Fibroblast of pulmonary artery (primary cell): ENCODE measurements around the gene LRPPRC.
"Not testable (repeated sequence)": the region's sequence is repeated elsewhere in the genome, so short reads cannot be mapped to it uniquely, and the experiment has no call there.

ENCODE experiments used
- DNase-seq: peaks from one replicate; pipeline ENCODE4 v3.0.0-alpha.2; 2010; ENCODE audit warnings: low read depth
- H3K4me3 ChIP-seq: replicated peaks from 2 replicates; pipeline ENCODE4 v1.5.1; 2011; ENCODE audit warnings: low read depth, mild to moderate bottlenecking, control low read depth, low read length, moderate library complexity
- CTCF ChIP-seq: IDR thresholded peaks from 2 replicates; pipeline ENCODE4 v1.5.1; 2011; ENCODE audit warnings: mild to moderate bottlenecking, control low read depth, low read length, inconsistent platforms; ENCODE audit errors: missing control alignments

Gene LRPPRC

GRCh38 chr2:43995733-43996533 is at the start of gene LRPPRC:
Gene LRPPRC (minus strand): TSS chr2:43995989. CDS start chr2:43995947, 42 bp downstream.
- H3K4me3 ChIP-seq = peak within 1 kb of the TSS; percentile 80
- DNase-seq = peak; percentile 98
- TF ChIP-seq CTCF = no peak

GRCh38 chr2:44045061-44045460 is 49.3 kb upstream of the LRPPRC start:
- H3K4me3 ChIP-seq = no peak overlapping the region
- no peak for TF ChIP-seq CTCF
- no peak for DNase-seq

- TF ChIP-seq CTCF = peak; percentile 96
- H3K4me3 ChIP-seq = no peak overlapping the region
- DNase-seq = peak; percentile 83
These were observed 48.5 kb upstream of the LRPPRC start for GRCh38 chr2:44044281-44044720.

- no peak for DNase-seq
- H3K4me3 ChIP-seq = no peak overlapping the region
- no peak for TF ChIP-seq CTCF
These were observed 44.6 kb upstream of the LRPPRC start for GRCh38 chr2:44040365-44040764.

GRCh38 chr2:44038277-44038676 is 42.5 kb upstream of the LRPPRC start:
- H3K4me3 ChIP-seq = no peak overlapping the region
- no peak for TF ChIP-seq CTCF
- no peak for DNase-seq

- no peak for DNase-seq
- H3K4me3 ChIP-seq = no peak overlapping the region
- TF ChIP-seq CTCF = no peak
These were observed 41.4 kb upstream of the LRPPRC start for GRCh38 chr2:44037221-44037620.

GRCh38 chr2:44033947-44034346 is 38.2 kb upstream of the LRPPRC start:
- no peak for DNase-seq
- TF ChIP-seq CTCF = no peak
- H3K4me3 ChIP-seq = no peak overlapping the region

- not testable (repeated sequence) for DNase-seq, H3K4me3 ChIP-seq
These were observed 31.3 kb upstream of the LRPPRC start for GRCh38 chr2:44027076-44027475.
